A673 (cell line): Measurements from ENCODE around the gene HS3ST3B1. TPM values are rescaled to one million over a fixed set of nuclear protein-coding genes. Genes with fewer than 3 reads are reported as not detected.

ENCODE experiments used
- BruUV-seq: library from RNA; stranded (reverse); fragments of 400-500 nt; replicated peaks from 2 replicates; lab custom pipeline; 2021; lab: Mats Ljungman, UMichigan
- CTCF ChIA-PET: fragments of 300-600 bp; sonication (Branson Sonifier 250); formaldehyde crosslinking; loops from one replicate; lab custom pipeline; 2022; ENCODE audit warnings: antibody characterized with exemption; lab: Charles Lee
- POLR2A ChIA-PET: fragments of 300-600 bp; sonication (Branson Sonifier 250); formaldehyde crosslinking; loops from one replicate; lab custom pipeline; 2022; ENCODE audit warnings: antibody characterized with exemption; ENCODE audit not compliant: low non-redundant PET; lab: Charles Lee
- DNase-seq: peaks from one replicate; pipeline ENCODE4 v3.0.0-alpha.2; 2015; ENCODE audit warnings: low spot score
- H3K27ac ChIP-seq: fragments of 200-600 bp; sonication (generic); 2 replicates; pipeline ENCODE4 v1.5.1; 2016; ENCODE audit warnings: mixed run types, low read depth, mild to moderate bottlenecking, mixed read lengths, antibody characterized with exemption, low read length; ENCODE audit not compliant: poor library complexity, severe bottlenecking
- H3K27me3 ChIP-seq: fragments of 200-600 bp; sonication (generic); replicated peaks from 2 replicates; pipeline ENCODE4 v1.6.1; 2017; ENCODE audit warnings: mixed run types, low read depth, mild to moderate bottlenecking, mixed read lengths, antibody characterized with exemption, low read length; ENCODE audit not compliant: insufficient read depth, poor library complexity
- H3K36me3 ChIP-seq: fragments of 200-600 bp; sonication (generic); 2 replicates; pipeline ENCODE4 v1.6.1; 2016; ENCODE audit warnings: mixed run types, mild to moderate bottlenecking, mixed read lengths, antibody characterized with exemption, low read length; ENCODE audit not compliant: insufficient read depth, poor library complexity, severe bottlenecking
- H3K4me1 ChIP-seq: fragments of 200-600 bp; sonication (generic); 2 replicates; pipeline ENCODE4 v1.6.1; 2017; ENCODE audit warnings: mixed run types, mild to moderate bottlenecking, mixed read lengths, antibody characterized with exemption, low read length; ENCODE audit not compliant: insufficient read depth, poor library complexity, severe bottlenecking
- H3K4me3 ChIP-seq: fragments of 200-600 bp; sonication (generic); 2 replicates; pipeline ENCODE4 v1.5.1; 2016; ENCODE audit warnings: low read depth, mixed run types, mild to moderate bottlenecking, mixed read lengths, low read length; ENCODE audit not compliant: poor library complexity, severe bottlenecking
- H3K9me3 ChIP-seq: fragments of 200-600 bp; sonication (generic); 2 replicates; pipeline ENCODE4 v1.6.1; 2016; ENCODE audit warnings: mixed run types, low read depth, mild to moderate bottlenecking, mixed read lengths, antibody characterized with exemption, low read length; ENCODE audit not compliant: poor library complexity, severe bottlenecking
- EZH2 ChIP-seq: fragments of 200-600 bp; sonication (generic); IDR thresholded peaks from 2 replicates; pipeline ENCODE4 v1.6.1; 2017; ENCODE audit warnings: borderline replicate concordance, low read depth, mild to moderate bottlenecking, mixed read lengths, antibody characterized with exemption, low read length; ENCODE audit not compliant: poor library complexity, severe bottlenecking
- intact Hi-C: fragments of 100-400 bp; cut with micrococcal nuclease; formaldehyde crosslinking; loops from one replicate; pipeline ENCODE4 v1.10.0; 2022; ENCODE audit not compliant: unreplicated experiment
- total RNA-seq: library from RNA; stranded (reverse); gene quantifications from 2 replicates; pipeline ENCODE4 v1.2.3, GENCODE V29; 2021
- TF ChIP-seq, protein P1 (sequence below): fragments of 300-800, 200-600 bp; sonication (generic); conservative IDR thresholded peaks from 2 replicates; pipeline ENCODE4 v1.5.1; 2017; ENCODE audit warnings: low read depth, mild to moderate bottlenecking, antibody characterized with exemption, low read length, moderate library complexity, mixed read lengths

The HS3ST3B1 gene
- total RNA-seq, 1 experiment from 2014 or later, result not detected

DNA sequence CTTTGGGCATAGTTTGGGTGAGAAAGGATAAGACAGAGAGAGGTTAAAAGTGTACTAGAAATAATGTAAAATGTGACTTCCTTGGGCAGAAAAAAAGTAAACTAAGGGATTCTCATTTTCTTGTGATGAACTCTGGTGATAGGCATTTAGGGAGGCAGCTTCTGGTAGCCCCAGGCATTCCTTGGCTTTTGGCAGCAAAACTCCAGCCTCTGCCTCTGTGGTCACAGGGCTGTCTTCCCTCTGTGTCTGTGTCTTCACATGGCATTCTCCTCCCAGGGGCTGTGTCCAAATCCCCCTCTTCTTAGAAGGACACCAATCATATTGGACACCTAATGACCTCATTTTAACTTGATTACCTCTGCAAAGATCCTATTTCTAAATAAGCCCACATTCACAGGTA, 54.7 kb downstream of the HS3ST3B1 start:
- BruUV-seq, result no TSS peak
- Histone ChIP-seq H3K36me3 (no peaks in the 10 kb centered on the region), H3K27me3 (no peaks in the 10 kb centered on the region), H3K27ac (no peak overlapping the region), H3K4me1 (no peaks in the 10 kb centered on the region), H3K4me3 (no peak overlapping the region), H3K9me3 (no peaks in the 10 kb centered on the region)
- TF ChIP-seq, protein P1, sequence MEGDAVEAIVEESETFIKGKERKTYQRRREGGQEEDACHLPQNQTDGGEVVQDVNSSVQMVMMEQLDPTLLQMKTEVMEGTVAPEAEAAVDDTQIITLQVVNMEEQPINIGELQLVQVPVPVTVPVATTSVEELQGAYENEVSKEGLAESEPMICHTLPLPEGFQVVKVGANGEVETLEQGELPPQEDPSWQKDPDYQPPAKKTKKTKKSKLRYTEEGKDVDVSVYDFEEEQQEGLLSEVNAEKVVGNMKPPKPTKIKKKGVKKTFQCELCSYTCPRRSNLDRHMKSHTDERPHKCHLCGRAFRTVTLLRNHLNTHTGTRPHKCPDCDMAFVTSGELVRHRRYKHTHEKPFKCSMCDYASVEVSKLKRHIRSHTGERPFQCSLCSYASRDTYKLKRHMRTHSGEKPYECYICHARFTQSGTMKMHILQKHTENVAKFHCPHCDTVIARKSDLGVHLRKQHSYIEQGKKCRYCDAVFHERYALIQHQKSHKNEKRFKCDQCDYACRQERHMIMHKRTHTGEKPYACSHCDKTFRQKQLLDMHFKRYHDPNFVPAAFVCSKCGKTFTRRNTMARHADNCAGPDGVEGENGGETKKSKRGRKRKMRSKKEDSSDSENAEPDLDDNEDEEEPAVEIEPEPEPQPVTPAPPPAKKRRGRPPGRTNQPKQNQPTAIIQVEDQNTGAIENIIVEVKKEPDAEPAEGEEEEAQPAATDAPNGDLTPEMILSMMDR, result no peak
- TF ChIP-seq EZH2, result no peak
- ChIA-PET CTCF (no interaction called here), POLR2A (no interaction called here)
- intact Hi-C loops, result no loop called here
- DNase-seq, result no peak

DNA sequence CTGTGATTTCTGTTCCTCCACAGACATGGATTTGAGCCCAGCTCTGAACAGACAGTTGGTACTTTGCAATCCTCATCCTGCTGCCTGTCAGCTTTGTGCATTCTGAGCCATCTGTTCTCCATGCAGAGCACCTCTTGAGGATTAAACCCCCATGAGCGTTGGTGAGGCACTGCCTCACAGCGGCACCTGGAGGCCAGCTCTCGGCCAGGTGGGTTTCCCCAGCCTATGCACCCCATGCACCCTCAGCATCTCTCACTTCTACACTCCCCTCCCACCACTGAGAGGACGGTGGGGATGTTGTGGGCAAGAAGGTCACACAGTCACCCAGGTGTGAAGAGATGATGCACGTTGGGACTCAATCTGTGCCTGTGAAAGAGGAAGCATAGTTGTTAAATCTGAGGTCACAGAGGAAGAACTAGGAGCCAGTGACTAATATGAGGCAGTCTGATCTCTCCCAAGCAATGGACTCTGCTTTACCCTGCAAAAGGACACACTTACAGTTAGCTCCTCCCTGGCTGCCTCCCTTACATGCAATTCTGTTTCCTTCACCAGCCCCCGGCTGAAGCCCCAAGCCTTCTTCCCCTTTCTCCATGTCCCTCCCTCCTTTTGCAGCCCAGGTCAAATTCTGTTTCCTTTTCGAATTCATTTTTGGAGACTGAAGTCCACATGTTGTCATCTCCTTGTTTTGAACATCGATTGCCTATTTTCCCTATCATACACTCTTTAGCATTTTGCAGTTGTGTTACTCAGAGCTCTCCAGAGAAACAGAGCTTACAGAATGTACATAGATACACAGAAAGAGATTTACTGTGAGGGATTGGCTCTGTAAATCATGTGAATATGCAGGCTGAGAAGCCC, 58.5 kb downstream of the HS3ST3B1 start:
- POLR2A ChIA-PET, result no interaction called here
- intact Hi-C loops, result no loop called here
- no peak for DNase-seq
- Histone ChIP-seq H3K4me3 (no peak overlapping the region), H3K4me1 (no peaks in the 10 kb centered on the region), H3K9me3 (peaks cover under 1% of the 10 kb centered on the region), H3K27me3 (no peaks in the 10 kb centered on the region), H3K27ac (no peak overlapping the region), H3K36me3 (no peaks in the 10 kb centered on the region)
- TF ChIP-seq, protein P1, result no peak
- no peak for TF ChIP-seq EZH2
- no TSS peak for BruUV-seq
- CTCF ChIA-PET, result no interaction called here

DNA sequence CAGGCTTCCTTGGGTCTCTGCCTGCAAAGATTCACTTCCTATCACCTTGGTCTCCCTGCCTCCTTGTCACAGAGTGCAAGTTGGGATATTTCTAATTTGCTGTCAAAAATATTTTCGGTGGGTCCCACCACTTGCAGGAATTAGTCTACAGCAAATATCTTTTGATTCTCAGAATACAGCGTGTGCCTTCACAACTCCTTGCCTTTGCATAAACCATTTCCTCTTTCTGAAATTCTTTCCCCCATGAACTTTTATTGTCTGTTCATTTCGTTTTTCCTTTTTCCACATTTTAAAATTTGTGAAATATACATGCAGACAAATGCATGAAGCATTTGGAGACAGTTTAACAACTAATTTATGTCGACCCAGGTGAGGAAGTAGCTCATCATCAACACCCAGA, 60.0 kb downstream of the HS3ST3B1 start:
- ChIA-PET CTCF (no interaction called here), POLR2A (no interaction called here)
- peaks cover 3% of the 10 kb centered on the region for H3K9me3 ChIP-seq
- no TSS peak for BruUV-seq
- H3K27ac ChIP-seq, result no peak overlapping the region
- DNase-seq, result no peak
- intact Hi-C loops, result no loop called here
- TF ChIP-seq, protein P1, result no peak
- TF ChIP-seq EZH2, result no peak
- no peaks in the 10 kb centered on the region for H3K4me1 ChIP-seq
- H3K36me3 ChIP-seq, result no peaks in the 10 kb centered on the region
- no peaks in the 10 kb centered on the region for H3K27me3 ChIP-seq
- no peak overlapping the region for H3K4me3 ChIP-seq
